Limb (tissue), 2 donors: ENCODE measurements around the gene NOTCH2.
A peak's percentile ranks its signal among the peaks of the same experiment; 100 is the strongest.

ENCODE experiments used
- DNase-seq, 2 donors: peaks; one replicate each; pipeline ENCODE4 v3.0.0-alpha.2; 2016; ENCODE audit errors: extremely low spot score in 2 of 2

Gene NOTCH2

DNA sequence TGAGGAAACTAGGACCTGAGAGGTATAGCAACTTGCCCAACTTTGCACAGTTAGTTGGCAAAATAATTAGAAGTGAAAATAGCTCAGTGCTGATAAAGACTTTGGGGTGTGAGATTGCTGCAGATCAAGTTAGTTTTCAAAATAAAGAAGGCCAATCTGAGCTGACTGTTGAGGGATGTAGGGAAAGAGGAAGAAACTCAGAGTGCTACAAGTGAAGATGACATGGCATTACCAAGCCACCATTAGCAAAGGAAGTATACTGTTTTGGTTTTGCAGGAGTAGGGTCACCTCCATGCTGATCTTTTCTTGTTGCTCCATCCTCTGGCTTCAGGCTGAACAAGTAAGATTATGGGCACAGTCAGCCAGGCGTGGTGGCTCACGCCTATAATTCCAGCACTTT is 94.5 kb downstream of the NOTCH2 start:
- no peak for DNase-seq

DNA sequence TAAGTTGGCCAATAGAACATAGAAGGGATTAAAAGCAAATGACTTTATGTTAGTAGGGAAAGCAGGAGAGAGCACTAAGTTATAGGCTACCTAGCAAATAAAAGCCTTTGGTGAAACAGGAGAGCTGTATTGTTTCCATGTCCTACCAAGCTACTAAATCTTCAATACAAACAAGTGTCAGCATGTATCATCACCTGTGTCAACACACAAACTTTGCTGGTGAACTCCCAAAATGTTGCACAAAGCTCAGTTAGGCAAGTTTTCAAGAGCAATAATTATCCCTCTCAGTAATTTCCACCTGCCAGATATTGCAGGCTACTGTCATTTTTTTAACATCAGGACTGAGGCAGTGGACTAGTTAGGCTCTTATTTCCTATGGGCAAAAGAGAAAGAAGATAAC is 95.4 kb downstream of the NOTCH2 start:
- no peak for DNase-seq

DNA sequence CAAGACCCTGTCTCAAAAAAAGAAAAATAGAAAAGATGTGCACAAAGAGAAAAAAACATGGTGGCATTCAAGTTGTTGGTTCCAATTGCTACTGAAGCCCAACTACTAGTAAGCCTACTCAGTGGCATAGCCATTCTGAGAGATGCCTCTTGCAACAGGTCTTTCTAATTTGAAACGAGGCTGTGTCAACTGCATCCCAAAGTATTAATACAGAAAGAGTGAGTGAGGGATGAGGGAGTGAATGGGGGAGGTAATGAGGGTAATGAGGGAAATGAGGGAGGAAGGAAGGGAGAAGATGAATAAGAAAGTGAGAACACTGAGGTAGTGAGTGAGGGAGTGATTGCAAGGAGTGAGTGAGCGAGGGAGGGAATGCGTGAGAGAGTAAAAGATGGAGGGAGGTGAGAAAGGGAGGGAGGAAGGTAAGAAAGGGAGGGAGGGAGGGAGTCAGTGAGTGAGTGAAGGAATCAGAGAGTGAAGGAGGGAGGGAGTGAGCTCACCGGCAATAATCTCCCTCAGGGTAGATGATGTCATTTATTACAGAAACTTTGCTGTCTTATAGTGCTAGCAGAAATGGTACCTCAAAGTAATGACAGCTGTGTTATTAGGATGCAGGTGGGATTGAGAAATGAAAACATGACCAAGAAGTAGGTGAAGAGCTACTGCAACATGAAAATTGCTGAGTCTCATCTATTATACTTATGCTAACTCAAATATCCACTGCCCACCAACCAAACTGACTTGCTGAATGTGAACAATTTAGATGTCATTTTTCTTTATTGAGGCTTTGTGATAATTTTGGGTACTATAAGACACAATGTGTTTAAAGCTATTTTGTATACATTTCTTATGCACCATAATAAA is 97.5 kb downstream of the NOTCH2 start:
- DNase-seq, result no peak

DNA sequence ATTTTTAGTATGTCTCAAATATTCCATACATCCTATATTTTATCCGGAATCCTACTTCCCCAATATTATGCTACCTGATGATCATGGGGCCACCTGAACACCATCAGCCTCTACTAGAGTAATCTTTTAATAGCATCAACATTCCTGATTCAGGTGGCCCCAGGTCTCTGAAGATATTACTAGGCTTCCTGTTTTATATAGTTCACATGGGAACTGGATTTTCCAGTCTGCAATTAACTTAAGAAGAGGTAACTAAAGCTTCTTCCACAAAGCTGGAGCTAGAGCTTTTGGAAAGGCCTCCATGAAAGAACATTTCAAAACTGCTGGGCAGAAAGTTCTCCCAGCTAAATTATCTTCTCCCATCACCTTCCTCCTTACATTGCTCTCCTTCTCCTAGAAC is 100.9 kb downstream of the NOTCH2 start:
- DNase-seq, result no peak

GRCh38 chr1:119968068-119968492 is 101.4 kb downstream of the NOTCH2 start:
- DNase-seq, result no peak

DNA sequence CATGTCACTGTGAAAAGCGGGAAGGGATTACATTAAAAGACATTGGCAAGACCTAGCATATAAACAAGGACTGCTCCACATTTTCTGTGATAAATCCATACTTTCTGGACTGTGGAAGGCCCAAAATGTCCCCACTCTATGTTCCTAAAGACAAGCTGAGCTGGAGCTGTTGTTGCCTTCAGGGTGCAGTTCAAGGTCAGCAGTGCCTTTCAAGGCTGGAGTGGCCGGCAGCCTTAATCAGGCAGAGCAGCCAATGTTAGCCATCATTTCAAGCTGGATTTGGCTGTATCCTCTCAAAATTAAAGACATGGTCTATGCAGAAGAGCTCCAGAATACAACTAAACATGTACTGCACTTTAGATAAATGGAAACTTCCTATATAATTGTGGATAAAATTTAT is 102.8 kb downstream of the NOTCH2 start:
- no peak for DNase-seq

GRCh38 chr1:119966020-119966419 is 103.4 kb downstream of the NOTCH2 start:
- no peak for DNase-seq

DNA sequence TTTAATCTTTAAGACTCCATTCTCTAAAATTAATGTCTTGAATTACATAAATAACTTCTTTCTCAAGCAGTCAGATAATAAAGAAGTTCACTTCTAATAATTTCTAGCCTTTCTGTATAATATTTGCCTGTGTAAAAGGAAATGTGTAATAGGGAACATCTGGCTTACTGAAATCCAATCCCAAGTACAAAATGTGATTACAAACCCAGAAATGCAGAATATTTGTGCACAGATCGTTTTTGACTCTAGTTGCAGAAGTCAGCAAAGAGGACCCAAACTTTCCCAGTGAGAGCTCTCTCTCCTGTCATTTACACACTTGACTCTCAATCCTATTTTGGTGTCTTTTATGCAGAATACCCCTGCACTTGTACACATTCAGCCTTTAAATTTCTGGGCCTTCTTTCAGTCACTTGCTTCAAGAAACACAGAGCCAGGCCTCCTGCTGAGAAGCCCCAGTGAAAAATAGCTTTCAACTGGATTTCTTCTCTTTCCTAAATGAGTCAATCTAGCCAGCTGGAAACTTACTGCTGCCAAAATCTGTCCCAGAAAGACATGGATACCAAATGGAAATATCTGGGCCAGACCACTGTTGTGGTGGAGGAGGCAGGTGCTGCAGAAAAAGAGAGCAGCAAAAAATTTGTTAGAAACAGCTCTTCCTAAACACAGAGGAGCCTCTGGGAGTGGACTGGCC is 104.6 kb downstream of the NOTCH2 start:
- DNase-seq, result peak; percentile 53 to 76

DNA sequence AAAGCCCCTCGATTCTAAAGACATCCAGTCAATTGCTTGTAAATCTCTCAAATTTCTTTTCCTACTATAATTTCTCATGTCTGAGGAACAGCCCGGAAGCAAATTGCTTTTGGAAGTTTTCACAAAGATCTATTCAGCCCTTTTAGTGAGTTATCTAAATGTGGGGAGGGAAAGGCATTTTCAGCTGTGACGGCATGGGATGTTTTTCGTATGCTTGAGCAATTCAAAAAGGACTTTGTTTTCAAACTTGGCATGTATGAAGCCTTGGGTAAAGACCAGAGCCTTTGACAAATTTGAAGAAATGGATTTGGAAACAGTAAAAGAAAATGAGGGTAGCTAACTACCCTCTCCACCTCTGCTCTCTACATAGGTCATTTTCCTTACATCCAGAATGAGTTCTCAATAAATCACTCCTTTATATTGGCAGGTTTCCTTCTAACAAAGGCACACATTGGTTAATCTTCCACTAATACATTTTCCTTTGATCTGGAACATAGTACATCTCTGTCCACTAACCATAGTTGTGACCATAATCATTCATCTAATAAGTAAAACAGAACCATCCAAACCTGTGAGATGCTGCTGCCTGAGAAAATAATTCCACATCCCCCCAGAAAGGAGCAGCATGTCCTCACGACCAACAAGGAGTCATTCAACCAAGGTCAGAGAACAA is 107.0 kb downstream of the NOTCH2 start:
- no peak for DNase-seq

- no peak for DNase-seq
Observed at GRCh38 chr1:119960501-119960900, 109.0 kb downstream of the NOTCH2 start.

- DNase-seq, result no peak
Observed at GRCh38 chr1:119959268-119960220, 109.9 kb downstream of the NOTCH2 start.

DNA sequence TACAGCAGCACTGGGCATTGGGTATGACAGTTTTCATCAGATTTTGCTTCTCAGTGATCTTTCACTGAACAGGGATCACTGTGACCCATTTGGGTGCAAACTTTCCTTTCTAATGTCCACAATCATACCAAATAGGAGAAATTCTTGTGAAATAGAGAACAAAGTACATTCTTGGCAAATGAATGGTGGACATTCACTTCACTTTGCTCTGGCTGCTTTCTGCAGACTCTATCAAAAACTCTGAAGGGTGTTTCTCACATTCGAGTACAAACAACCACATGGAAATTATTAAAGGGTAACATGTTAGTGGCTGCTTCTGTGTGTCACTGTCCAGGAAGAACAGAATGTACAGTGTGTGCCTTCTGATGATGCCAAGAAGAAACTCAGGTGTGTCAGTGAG is 111.2 kb downstream of the NOTCH2 start:
- DNase-seq, result no peak

DNA sequence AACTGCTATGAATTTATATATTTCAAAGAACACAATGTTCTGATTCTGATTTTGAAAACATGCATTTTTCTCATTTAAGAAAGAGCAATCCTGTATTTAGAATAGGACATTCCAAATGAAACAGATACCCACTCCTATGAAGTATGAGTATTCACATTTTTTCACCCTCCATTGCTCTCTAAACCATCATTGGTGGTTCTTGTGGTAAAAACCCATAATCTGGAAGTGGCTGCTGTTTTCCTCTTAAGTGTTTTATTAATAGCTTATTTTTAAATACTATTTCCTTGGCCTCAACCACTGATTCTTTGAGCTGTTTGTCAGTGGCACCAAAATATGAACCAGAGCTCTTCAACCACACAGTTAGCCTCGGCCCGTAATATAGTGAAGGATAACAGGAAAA is 113.2 kb downstream of the NOTCH2 start:
- DNase-seq, result no peak

DNA sequence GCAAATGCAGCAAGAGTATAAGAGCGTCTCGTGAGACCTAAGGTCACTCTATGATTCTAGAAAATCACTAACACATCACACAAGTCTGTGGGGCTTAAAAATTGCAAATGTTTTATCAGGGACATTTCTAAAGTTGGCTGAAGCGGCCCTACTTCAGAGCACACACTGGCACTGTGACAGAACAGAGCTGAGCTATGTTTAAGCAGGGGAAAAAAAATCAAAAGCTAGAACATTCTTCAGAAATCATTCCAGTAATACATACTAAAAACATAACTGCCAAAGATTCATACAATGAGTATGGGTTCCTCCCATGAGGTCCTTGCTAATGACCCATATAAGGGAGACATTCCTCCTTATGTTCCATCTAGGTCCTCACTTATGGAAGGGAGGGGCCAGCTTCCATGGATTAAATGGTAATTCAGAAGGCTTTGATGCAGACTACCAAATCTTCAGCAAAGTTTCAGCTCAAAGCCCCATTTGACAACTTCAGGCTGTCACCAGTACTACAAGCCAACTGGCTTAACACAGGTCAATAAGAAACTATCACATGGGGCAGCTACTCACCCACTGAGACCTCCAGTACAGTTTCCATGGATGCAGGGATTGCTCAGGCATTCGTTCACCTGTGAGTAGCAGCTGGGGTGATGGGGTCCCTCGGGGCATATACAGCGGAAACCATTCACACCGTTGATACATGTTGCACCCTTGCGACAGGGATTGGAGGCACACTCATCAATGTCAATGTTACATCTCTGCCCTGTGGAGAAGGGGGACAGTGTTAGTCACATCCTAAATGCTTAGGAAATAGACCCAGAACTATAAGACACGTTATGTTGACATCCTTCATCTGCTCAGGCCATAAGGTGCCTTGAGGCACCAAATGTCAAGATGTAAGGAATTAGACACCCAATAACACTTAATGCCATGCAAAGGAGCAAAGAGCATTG is 114.7 kb downstream of the NOTCH2 start:
- no peak for DNase-seq

DNA sequence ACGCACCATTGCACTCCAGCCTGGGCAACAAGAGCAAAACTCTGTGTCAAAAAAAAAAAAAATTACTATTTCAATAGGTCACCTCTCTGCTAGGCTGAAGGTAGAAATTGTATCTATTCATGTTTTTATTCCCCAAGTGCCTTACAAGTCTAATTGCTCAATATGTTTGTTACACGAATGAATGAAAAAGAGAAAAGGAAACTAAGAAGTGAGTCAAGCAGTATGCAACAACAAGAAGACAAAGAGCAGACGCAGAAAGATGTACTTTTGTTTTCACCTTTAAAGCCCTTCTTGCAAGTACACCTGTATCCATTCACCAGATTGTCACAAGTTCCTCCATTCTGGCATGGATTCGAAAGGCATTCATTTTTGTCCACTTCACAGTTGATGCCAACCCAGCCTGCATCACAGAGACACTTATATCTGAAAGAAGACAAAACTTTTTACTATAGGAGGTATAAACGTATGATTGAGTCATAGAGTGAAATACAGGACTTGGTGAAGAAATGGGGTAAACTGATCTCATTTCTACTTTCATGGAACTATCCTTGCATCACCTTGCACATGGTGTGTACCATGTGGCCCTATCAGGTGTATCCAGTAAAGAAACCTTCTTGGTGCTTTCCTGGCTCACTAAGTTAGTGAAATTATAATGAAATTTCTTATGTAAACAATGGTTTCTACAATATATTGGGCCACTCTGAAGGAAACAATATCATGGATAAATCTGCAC is 116.0 kb downstream of the NOTCH2 start:
- DNase-seq, result no peak

GRCh38 chr1:119952496-119952895 is 117.0 kb downstream of the NOTCH2 start:
- DNase-seq, result no peak

GRCh38 chr1:119948342-119949214 is 120.9 kb downstream of the NOTCH2 start:
- DNase-seq, result peak; percentile 79 to 85

- DNase-seq, result no peak
Observed at GRCh38 chr1:119947468-119947867, 122.0 kb downstream of the NOTCH2 start.
